ENCODE measurements around the gene CPSF7.
"Not testable (repeated sequence)": the region's sequence is repeated elsewhere in the genome, so short reads cannot be mapped to it uniquely, and the experiment has no call there.

The CPSF7 gene

DNA sequence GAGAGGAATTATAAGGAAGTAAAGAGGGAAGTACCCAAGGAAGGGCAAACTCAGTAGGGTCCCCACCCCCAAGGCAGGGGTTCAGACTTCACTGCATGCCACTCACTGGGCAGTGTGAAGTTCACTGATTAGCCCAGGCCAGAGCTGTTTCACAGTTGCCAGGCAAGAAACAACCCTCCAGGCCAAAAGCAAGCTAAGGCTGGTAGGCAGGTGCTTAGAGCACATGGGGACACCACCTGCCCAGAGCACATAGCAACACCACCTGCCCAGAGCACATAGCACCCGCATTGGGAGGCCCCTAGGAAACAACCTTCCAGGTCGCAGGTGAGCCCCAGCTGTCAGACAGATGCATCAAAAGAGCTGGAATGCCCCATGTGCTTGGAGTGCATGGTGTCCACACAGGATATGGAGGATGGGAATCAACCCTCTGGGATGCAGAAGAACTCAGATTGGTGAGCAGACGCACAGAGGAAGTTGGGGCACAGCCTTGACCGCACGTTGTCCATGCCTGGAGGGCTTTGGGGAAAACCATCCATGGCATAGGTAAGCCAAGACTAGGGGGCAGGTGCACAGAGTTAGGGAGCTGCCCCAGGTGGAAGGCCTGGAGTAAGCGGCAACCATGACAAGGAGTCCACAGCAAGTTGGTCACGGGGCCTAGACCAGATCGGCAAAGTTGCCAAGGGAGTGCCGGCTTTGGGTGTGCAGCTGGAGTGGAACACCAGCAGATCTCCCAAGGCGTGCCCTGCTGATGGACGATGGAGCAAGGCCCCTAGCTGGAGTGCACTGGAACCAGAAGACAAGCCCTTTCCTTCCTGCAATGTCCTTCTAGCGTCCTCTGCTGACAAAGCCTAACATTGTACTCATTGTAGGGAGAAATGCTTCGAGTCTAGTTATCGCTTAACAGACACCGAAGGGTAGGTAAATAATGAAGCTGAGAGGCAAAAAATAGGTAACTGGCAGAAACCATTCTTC is 45.2 kb downstream of the CPSF7 start:
- DNase-seq (ENCODE audit: low read depth in 2 of 2), result no peak

GRCh38 chr11:61383859-61384258 is 45.9 kb downstream of the CPSF7 start:
- DNase-seq (ENCODE audit: low read depth in 2 of 2), result not testable (repeated sequence)

DNA sequence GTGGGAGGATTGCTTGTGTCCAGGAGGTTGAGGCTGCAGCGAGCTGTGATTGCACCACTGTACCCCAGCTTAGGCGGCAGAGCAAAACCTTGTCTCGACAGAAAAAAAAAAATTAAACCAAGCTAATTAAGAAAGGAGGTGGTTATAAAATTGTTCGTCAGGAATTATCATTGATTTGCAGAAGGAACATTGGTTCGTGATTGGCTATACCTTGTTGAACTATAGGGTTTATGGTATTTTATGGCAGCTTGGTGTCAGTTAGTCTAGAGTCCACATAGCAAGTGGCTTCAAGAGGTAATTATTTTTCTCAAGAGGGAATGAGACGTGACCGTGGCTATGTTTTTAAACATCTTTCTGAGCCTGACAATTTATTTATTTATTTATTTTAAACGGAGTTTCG is 48.9 kb downstream of the CPSF7 start:
- no peak for DNase-seq (ENCODE audit: low read depth in 2 of 2)

- DNase-seq (ENCODE audit: low read depth in 2 of 2), result no peak
These were observed 51.0 kb downstream of the CPSF7 start for GRCh38 chr11:61378713-61379313.

GRCh38 chr11:61377461-61378160 is 52.2 kb downstream of the CPSF7 start:
- DNase-seq (ENCODE audit: low read depth in 2 of 2), result no peak

- no peak for DNase-seq (ENCODE audit: low read depth in 2 of 2)
These were observed 54.0 kb downstream of the CPSF7 start for GRCh38 chr11:61375761-61376108.

DNA sequence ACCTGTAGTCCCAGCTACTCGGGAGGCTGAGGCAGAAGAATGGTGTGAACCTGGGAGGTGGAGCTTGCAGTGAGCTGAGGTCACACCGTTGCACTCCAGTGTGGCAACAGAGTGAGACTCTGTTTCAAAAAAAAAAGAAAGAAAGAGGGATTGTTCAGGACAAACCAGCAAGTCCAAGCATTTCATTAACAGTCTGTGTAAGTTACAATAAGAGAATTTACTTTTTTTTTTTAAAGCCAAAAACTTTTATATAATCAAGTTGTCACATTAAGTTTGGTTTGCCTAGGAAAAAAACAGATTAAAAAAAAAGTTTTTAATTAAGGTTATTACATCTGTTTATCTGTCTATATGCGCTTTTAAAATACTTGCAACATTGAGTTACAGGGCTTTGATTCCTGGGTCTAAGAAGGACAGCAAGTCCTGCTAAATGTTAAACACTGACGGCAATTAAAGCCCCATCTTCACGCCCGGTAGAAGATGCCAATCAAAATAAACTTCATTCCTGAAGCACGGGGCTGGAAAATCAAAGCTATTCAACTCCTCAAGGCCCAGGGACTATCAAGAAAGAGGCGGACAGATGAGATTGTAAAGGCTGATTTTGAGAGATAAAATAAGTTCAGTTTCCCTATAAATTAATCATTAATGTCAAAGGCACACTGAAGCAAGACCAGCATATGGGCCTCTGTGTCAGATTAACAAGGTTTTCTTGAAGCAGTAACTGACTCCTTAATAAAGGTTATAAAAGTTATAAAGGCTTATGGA is 56.9 kb downstream of the CPSF7 start:
- DNase-seq (ENCODE audit: low read depth in 2 of 2), result no peak

DNA sequence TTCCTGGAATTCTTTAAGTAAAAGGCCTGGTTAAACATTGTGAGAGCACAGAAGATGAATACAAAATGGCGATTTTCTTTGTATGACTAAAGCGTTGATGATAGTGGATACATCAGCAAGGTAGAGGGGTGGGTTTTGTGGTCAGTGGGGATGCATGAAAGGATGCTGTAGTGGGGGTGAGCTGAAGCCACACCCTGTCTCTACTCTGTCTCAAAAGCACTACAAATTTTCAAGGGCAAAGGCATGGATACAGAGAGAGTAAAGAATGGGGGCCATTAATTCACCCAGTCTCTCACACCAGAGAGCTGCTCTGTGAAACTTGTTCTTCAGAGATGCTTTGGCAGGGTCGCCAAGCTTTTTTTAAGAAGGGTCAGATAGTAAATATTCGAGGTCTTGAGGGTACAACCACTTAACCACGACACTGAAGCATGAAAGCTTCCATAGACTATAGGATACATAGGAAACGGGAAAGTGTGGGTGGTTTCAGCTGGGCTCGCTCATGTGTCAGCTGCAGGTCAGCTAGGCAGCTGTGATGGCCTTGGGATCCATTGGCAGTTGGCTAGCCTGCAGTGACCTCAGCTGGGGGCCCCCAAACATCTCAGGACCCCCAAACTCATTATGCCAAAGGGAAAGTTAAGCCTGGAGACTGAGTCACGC is 59.3 kb downstream of the CPSF7 start:
- no peak for DNase-seq (ENCODE audit: low read depth in 2 of 2)

DNA sequence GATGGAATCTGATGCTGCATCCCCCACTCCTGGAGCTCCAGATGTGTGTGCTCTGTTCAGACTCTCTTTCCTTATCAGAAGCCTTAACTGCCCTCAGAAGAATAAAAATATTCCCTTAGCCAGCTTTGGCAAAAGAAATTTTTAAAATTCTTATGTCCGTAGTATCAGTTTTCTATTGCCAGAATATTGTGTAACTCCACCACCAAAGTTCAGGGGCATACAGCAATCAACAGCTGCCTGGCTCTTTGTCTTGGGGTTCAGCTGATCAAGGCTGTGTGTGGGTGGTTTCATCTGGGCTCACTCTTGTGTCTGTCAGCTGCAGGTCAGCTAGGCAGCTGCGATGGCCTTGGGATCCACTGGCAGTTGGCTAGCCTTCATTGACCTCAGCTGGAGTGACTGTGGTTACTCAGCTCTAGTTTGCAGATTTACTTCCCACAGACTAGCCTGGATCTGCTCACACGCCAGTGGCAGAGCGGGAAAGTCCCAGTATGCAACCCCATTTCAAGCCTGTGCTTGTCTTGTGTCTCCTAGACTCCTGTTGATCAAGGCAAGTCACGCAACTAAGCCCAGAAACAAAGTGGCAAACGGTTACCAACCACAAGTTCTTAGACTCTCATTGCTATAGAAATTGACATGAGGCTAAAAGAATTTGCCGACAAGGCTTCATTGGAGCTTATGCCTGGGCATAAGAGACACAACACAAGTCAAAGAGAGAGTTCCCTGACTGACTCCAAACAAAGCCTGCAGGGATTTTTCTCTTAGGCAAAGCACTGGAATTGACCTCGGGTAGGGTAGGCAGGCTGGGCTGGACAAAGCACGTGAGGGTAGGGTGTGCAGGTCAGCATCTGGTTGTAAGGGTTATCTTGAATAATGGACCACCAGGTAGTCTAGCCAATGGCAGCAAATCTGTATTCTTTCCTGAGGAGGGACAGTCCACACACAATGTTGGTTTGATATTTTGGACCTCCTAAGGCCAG is 60.1 kb downstream of the CPSF7 start:
- no peak for DNase-seq (ENCODE audit: low read depth in 2 of 2)

- DNase-seq (ENCODE audit: low read depth in 2 of 2), result no peak
These were observed 61.1 kb downstream of the CPSF7 start for GRCh38 chr11:61368646-61369045.

- DNase-seq (ENCODE audit: low read depth in 2 of 2), result no peak
These were observed 62.4 kb downstream of the CPSF7 start for GRCh38 chr11:61367406-61367805.

- DNase-seq (ENCODE audit: low read depth in 2 of 2), result no peak
These were observed 65.6 kb downstream of the CPSF7 start for GRCh38 chr11:61364012-61364675.

DNA sequence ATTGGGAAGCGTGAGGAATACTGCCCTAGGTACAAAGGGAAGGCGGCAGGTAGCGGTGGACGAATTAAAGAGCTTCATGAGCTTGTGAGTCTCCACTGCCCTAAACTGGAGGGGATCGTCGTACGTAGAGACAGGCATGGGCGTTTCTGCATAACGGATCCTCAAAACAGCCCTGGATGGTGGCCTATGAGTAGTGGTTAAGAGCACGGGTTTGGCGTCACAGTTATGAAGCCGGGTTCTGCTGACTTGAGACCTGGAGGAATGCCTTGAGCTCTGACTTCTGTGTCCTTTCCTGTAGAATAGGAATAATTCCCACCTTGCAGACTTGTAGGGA is 67.3 kb downstream of the CPSF7 start:
- no peak for DNase-seq (ENCODE audit: low read depth in 2 of 2)

GRCh38 chr11:61361741-61362541 is 67.8 kb downstream of the CPSF7 start, which contains the start of the genes CYB561A3 and TMEM138:
TSS of gene CYB561A3 (minus strand) at chr11:61361882. CDS start at chr11:61356713, 5,169 bp downstream.
TSS of gene TMEM138 (plus strand) at chr11:61362374. CDS start at chr11:61364391, 2,017 bp downstream.
- peak; percentile 76 to 77 for DNase-seq (ENCODE audit: low read depth in 2 of 2)

GRCh38 chr11:61361237-61361740 is 68.5 kb downstream of the CPSF7 start:
- DNase-seq (ENCODE audit: low read depth in 2 of 2), result no peak

DNA sequence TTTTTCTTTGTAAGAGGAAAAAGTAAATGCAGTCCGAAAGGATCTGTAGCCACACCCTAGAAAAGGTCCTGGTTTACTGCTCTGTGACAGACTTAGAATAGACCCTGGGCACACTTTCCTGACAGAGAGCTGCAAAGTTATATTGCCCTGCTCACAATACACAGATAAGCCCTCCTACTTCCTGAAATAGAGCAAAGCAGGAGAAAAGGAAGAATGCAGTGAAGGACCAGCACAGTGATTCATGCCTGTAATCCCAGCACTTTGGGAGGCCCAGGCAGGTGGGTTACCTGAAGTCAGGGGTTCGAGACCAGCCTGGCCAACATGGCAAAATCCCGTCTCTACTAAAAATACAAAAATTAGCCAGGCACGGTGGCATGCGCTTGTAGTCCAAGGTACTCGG is 70.3 kb downstream of the CPSF7 start:
- DNase-seq (ENCODE audit: low read depth in 2 of 2), result no peak

DNA sequence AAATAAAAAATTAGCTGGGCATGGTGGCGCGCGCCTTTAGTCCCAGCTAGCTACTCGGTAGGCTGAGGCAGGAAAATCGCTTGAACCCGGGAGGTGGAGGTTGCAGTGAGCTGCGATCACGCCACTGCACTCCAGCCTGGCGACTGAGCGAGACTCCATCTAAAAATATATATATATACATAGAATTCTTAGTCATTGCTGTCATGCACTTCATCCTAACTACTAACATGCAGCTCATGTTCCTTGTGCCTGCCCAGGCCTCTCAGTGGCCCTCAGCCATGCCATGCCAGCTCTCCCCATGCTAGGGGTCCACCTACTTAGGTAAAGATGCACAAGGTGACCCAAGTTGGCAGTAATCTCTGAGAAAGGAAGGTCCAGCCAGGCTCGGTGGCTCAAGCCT is 71.2 kb downstream of the CPSF7 start:
- DNase-seq (ENCODE audit: low read depth in 2 of 2), result no peak

DNA sequence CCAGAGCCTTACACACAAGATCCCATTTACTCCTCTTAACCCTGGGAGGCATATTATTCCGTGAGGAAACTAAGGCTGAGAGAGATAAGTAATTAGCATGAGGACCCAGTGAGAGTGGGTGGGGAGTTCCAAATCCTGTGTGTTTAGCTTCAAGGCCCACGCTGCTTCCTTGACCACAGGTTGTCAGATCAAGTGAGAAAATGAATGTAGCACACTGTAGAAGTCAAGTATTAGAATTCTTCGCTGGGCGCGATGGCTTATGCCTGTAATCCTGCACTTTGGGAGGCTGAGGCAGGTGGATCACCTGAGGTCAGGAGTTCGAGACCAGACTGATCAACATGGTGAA is 71.9 kb downstream of the CPSF7 start:
- no peak for DNase-seq (ENCODE audit: low read depth in 2 of 2)

Data from stimulated activated CD8-positive, alpha-beta memory T cell treated with anti-CD3 and anti-CD28 coated beads, Interleukin-15, amount 100 ng/mL, for 4 hours (primary cell).